Measurements from ENCODE around the gene EME1.
"Not testable (repeated sequence)": the region's sequence is repeated elsewhere in the genome, so short reads cannot be mapped to it uniquely, and the experiment has no call there.

Gene EME1

GRCh38 chr17:50396261-50397110, 23.5 kb downstream of the EME1 start:
- peak overlapping the region; percentile 77 for H3K4me3 ChIP-seq (ENCODE audit: low read depth, low read length)
- no peak for TF ChIP-seq CTCF (IDR thresholded peaks at IDR 0.05; ENCODE audit: borderline replicate concordance, insufficient read depth, low read depth, low read length)

GRCh38 chr17:50397111-50397918, 24.3 kb downstream of the EME1 start, which contains the start of gene LRRC59:
Gene LRRC59 (minus strand): TSS chr17:50397523. CDS start chr17:50397317, 206 bp downstream.
- TF ChIP-seq CTCF (IDR thresholded peaks at IDR 0.05; ENCODE audit: borderline replicate concordance, insufficient read depth, low read depth, low read length), result peak; percentile 100
- peak within 1 kb of the TSS; percentile 77 for H3K4me3 ChIP-seq (ENCODE audit: low read depth, low read length)

GRCh38 chr17:50397919-50398285, 24.9 kb downstream of the EME1 start:
- TF ChIP-seq CTCF (IDR thresholded peaks at IDR 0.05; ENCODE audit: borderline replicate concordance, insufficient read depth, low read depth, low read length), result no peak

GRCh38 chr17:50398672-50399071, 25.6 kb downstream of the EME1 start:
- H3K4me3 ChIP-seq (ENCODE audit: low read depth, low read length), result not testable (repeated sequence)

More at GRCh38 chr17:50397919-50398285, 24.9 kb downstream of the EME1 start:
- peak overlapping the region; percentile 77 for H3K4me3 ChIP-seq (ENCODE audit: low read depth, low read length)

- not testable (repeated sequence) for H3K4me3 ChIP-seq (ENCODE audit: low read depth, low read length)
Measured at GRCh38 chr17:50399591-50399990, 26.6 kb downstream of the EME1 start.

- H3K4me3 ChIP-seq (ENCODE audit: low read depth, low read length), result not testable (repeated sequence)
Measured at GRCh38 chr17:50405351-50405750, 32.3 kb downstream of the EME1 start.

GRCh38 chr17:50406578-50406977, 33.5 kb downstream of the EME1 start:
- H3K4me3 ChIP-seq (ENCODE audit: low read depth, low read length), result no peak overlapping the region
- no peak for TF ChIP-seq CTCF (IDR thresholded peaks at IDR 0.05; ENCODE audit: borderline replicate concordance, insufficient read depth, low read depth, low read length)

- no peak for TF ChIP-seq CTCF (IDR thresholded peaks at IDR 0.05; ENCODE audit: borderline replicate concordance, insufficient read depth, low read depth, low read length)
- no peak overlapping the region for H3K4me3 ChIP-seq (ENCODE audit: low read depth, low read length)
Measured at GRCh38 chr17:50407921-50408320, 34.9 kb downstream of the EME1 start.
